ENCODE measurements around the gene CFAP97D1.

The CFAP97D1 gene

GRCh38 chr17:43780135-43780534, at the start of gene CFAP97D1:
TSS of gene CFAP97D1 (plus strand) at chr17:43780435. CDS start at chr17:43780463, 28 bp downstream.
- peak within 1 kb of the TSS; percentile 77 for H3K4me3 ChIP-seq (ENCODE audit: low read length)
- no peak within 1 kb of the TSS for H3K27ac ChIP-seq (ENCODE audit: low read length)
- no peak within 1 kb of the TSS for H3K9ac ChIP-seq (ENCODE audit: low read length)
- H3K9me3 ChIP-seq (ENCODE audit: control insufficient read depth, low read depth, low read length): no peaks in the 10 kb centered on the region
- H3K27me3 ChIP-seq (ENCODE audit: control insufficient read depth, insufficient read depth, low read length): peaks cover 22% of the 10 kb centered on the region
- H3K36me3 ChIP-seq (ENCODE audit: control insufficient read depth, low read depth, low read length): peaks cover 7% of the 10 kb centered on the region
- no peaks in the 10 kb centered on the region for H3K4me1 ChIP-seq (ENCODE audit: control insufficient read depth, low read depth, low read length)

DNA sequence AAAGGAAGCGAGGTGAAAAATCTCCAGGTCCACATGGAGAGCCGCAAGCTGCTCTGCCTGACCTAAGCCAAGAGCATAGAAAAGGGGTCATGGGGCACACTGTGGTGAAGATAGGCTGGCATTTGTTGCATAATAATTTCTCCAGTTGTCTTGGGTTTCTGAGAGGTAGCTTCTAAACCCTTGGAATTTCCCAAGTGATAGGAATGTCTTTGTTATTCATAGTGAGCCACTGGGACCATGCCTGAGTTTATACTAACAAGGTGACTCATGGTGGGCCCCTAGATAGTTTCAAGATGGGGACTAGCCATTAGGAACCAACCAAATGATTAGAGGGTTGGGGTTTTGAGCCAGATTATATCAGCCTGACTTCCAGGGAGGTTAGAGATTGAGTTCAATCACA, 47.3 kb upstream of the CFAP97D1 start:
- H3K27ac ChIP-seq (ENCODE audit: low read length): no peak overlapping the region

GRCh38 chr17:43733956-43734355, 46.3 kb upstream of the CFAP97D1 start:
- Histone ChIP-seq H3K27ac (ENCODE audit: low read length) (no peak overlapping the region), H3K36me3 (ENCODE audit: control insufficient read depth, low read depth, low read length) (no peaks in the 10 kb centered on the region), H3K9ac (ENCODE audit: low read length) (no peak overlapping the region), H3K4me3 (ENCODE audit: low read length) (no peak overlapping the region), H3K4me1 (ENCODE audit: control insufficient read depth, low read depth, low read length) (peaks cover 5% of the 10 kb centered on the region), H3K9me3 (ENCODE audit: control insufficient read depth, low read depth, low read length) (peaks cover 12% of the 10 kb centered on the region), H3K27me3 (ENCODE audit: control insufficient read depth, insufficient read depth, low read length) (no peaks in the 10 kb centered on the region)

More for the DNA sequence above, 47.3 kb upstream of the CFAP97D1 start:
- H3K4me3 ChIP-seq (ENCODE audit: low read length): no peak overlapping the region
- no peaks in the 10 kb centered on the region for H3K27me3 ChIP-seq (ENCODE audit: control insufficient read depth, insufficient read depth, low read length)
- H3K4me1 ChIP-seq (ENCODE audit: control insufficient read depth, low read depth, low read length): peaks cover 5% of the 10 kb centered on the region
- peaks cover 12% of the 10 kb centered on the region for H3K9me3 ChIP-seq (ENCODE audit: control insufficient read depth, low read depth, low read length)
- H3K9ac ChIP-seq (ENCODE audit: low read length): no peak overlapping the region
- H3K36me3 ChIP-seq (ENCODE audit: control insufficient read depth, low read depth, low read length): no peaks in the 10 kb centered on the region

GRCh38 chr17:43734376-43734775, 45.9 kb upstream of the CFAP97D1 start:
- Histone ChIP-seq H3K9me3 (ENCODE audit: control insufficient read depth, low read depth, low read length) (peaks cover 12% of the 10 kb centered on the region), H3K36me3 (ENCODE audit: control insufficient read depth, low read depth, low read length) (no peaks in the 10 kb centered on the region), H3K4me1 (ENCODE audit: control insufficient read depth, low read depth, low read length) (peaks cover 5% of the 10 kb centered on the region), H3K9ac (ENCODE audit: low read length) (no peak overlapping the region), H3K27me3 (ENCODE audit: control insufficient read depth, insufficient read depth, low read length) (no peaks in the 10 kb centered on the region), H3K4me3 (ENCODE audit: low read length) (no peak overlapping the region), H3K27ac (ENCODE audit: low read length) (no peak overlapping the region)

- Histone ChIP-seq H3K36me3 (ENCODE audit: control insufficient read depth, low read depth, low read length) (no peaks in the 10 kb centered on the region), H3K27me3 (ENCODE audit: control insufficient read depth, insufficient read depth, low read length) (no peaks in the 10 kb centered on the region), H3K9me3 (ENCODE audit: control insufficient read depth, low read depth, low read length) (peaks cover 12% of the 10 kb centered on the region), H3K27ac (ENCODE audit: low read length) (no peak overlapping the region), H3K9ac (ENCODE audit: low read length) (no peak overlapping the region), H3K4me1 (ENCODE audit: control insufficient read depth, low read depth, low read length) (peaks cover 5% of the 10 kb centered on the region), H3K4me3 (ENCODE audit: low read length) (no peak overlapping the region)
These were observed 43.8 kb upstream of the CFAP97D1 start for GRCh38 chr17:43736389-43736788.

DNA sequence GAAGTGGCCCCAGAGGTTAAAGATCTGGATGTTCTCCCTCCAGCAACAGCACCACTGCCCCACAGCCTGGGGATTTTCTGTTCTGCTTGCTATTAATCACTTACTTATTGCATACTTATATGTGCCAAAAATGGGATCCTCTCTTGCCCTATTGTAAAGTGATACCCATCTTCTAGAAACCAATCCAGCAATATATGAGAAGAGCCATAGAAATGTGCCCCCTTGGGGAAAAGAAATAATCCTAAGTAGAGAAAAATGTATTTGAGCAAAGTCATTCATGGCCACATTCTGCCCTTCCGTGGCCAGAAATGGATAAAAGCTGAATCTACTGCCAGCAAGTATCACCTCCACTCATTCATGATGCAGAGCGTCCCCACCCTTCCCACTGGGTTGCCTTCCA, 42.5 kb upstream of the CFAP97D1 start:
- Histone ChIP-seq H3K9ac (ENCODE audit: low read length) (no peak overlapping the region), H3K4me3 (ENCODE audit: low read length) (no peak overlapping the region), H3K9me3 (ENCODE audit: control insufficient read depth, low read depth, low read length) (peaks cover 10% of the 10 kb centered on the region), H3K4me1 (ENCODE audit: control insufficient read depth, low read depth, low read length) (peaks cover 5% of the 10 kb centered on the region), H3K27me3 (ENCODE audit: control insufficient read depth, insufficient read depth, low read length) (no peaks in the 10 kb centered on the region), H3K36me3 (ENCODE audit: control insufficient read depth, low read depth, low read length) (no peaks in the 10 kb centered on the region), H3K27ac (ENCODE audit: low read length) (no peak overlapping the region)

DNA sequence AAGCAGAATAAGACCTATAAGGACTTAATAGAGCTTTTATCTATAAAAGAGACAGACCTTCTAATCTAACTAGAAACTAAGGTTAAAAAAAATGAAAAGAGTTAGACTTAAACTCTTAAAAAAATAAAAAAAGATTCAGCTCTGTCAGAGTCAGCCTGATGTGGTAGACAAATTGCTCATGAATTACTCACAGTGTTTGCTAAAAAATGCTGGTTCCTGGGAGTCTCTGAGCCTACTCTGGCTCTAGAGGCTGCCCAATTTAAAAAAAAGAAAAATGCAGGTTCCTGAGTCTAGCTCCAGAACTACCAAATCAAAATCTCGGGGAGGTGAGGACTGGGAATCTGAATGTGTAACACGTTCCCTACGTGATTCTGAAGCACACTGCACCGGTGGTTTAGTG, 39.7 kb upstream of the CFAP97D1 start:
- H3K27ac ChIP-seq (ENCODE audit: low read length): no peak overlapping the region
- no peaks in the 10 kb centered on the region for H3K9me3 ChIP-seq (ENCODE audit: control insufficient read depth, low read depth, low read length)
- peaks cover 13% of the 10 kb centered on the region for H3K4me1 ChIP-seq (ENCODE audit: control insufficient read depth, low read depth, low read length)
- H3K27me3 ChIP-seq (ENCODE audit: control insufficient read depth, insufficient read depth, low read length): no peaks in the 10 kb centered on the region
- H3K9ac ChIP-seq (ENCODE audit: low read length): no peak overlapping the region
- H3K4me3 ChIP-seq (ENCODE audit: low read length): no peak overlapping the region
- H3K36me3 ChIP-seq (ENCODE audit: control insufficient read depth, low read depth, low read length): no peaks in the 10 kb centered on the region

DNA sequence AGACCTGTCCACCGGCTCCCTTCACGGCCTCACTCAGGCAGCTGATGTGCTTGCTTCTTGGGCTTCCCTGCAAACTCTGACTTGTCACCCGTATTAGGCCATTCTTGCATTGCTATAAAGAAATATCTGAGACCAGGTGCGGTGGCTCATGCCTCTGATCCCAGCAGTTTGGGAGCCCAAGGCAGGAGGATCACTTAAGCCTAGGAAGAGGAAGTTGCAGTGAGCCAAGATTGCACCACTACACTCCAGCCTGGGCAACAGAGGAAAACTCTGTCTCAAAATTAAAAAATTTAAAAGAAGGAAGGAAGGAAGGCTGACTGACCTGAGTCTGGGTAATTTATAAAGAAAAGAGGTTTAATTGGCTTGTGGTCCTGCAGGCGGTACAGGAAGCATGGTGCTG, 38.6 kb upstream of the CFAP97D1 start:
- no peak overlapping the region for H3K27ac ChIP-seq (ENCODE audit: low read length)
- no peaks in the 10 kb centered on the region for H3K27me3 ChIP-seq (ENCODE audit: control insufficient read depth, insufficient read depth, low read length)
- peaks cover 19% of the 10 kb centered on the region for H3K4me1 ChIP-seq (ENCODE audit: control insufficient read depth, low read depth, low read length)

GRCh38 chr17:43745541-43745940, 34.7 kb upstream of the CFAP97D1 start:
- Histone ChIP-seq H3K4me3 (ENCODE audit: low read length) (no peak overlapping the region), H3K9ac (ENCODE audit: low read length) (no peak overlapping the region)

More for the DNA sequence above, 38.6 kb upstream of the CFAP97D1 start:
- no peak overlapping the region for H3K9ac ChIP-seq (ENCODE audit: low read length)
- H3K36me3 ChIP-seq (ENCODE audit: control insufficient read depth, low read depth, low read length): no peaks in the 10 kb centered on the region
- H3K4me3 ChIP-seq (ENCODE audit: low read length): no peak overlapping the region
- no peaks in the 10 kb centered on the region for H3K9me3 ChIP-seq (ENCODE audit: control insufficient read depth, low read depth, low read length)

GRCh38 chr17:43750153-43750552, 30.1 kb upstream of the CFAP97D1 start:
- Histone ChIP-seq H3K27me3 (ENCODE audit: control insufficient read depth, insufficient read depth, low read length) (no peaks in the 10 kb centered on the region), H3K36me3 (ENCODE audit: control insufficient read depth, low read depth, low read length) (no peaks in the 10 kb centered on the region), H3K27ac (ENCODE audit: low read length) (no peak overlapping the region), H3K9me3 (ENCODE audit: control insufficient read depth, low read depth, low read length) (no peaks in the 10 kb centered on the region), H3K4me1 (ENCODE audit: control insufficient read depth, low read depth, low read length) (peaks cover 13% of the 10 kb centered on the region), H3K4me3 (ENCODE audit: low read length) (no peak overlapping the region), H3K9ac (ENCODE audit: low read length) (no peak overlapping the region)

More at GRCh38 chr17:43745541-43745940, 34.7 kb upstream of the CFAP97D1 start:
- no peaks in the 10 kb centered on the region for H3K36me3 ChIP-seq (ENCODE audit: control insufficient read depth, low read depth, low read length)
- H3K9me3 ChIP-seq (ENCODE audit: control insufficient read depth, low read depth, low read length): no peaks in the 10 kb centered on the region
- H3K27me3 ChIP-seq (ENCODE audit: control insufficient read depth, insufficient read depth, low read length): no peaks in the 10 kb centered on the region
- H3K4me1 ChIP-seq (ENCODE audit: control insufficient read depth, low read depth, low read length): peaks cover 19% of the 10 kb centered on the region
- no peak overlapping the region for H3K27ac ChIP-seq (ENCODE audit: low read length)

DNA sequence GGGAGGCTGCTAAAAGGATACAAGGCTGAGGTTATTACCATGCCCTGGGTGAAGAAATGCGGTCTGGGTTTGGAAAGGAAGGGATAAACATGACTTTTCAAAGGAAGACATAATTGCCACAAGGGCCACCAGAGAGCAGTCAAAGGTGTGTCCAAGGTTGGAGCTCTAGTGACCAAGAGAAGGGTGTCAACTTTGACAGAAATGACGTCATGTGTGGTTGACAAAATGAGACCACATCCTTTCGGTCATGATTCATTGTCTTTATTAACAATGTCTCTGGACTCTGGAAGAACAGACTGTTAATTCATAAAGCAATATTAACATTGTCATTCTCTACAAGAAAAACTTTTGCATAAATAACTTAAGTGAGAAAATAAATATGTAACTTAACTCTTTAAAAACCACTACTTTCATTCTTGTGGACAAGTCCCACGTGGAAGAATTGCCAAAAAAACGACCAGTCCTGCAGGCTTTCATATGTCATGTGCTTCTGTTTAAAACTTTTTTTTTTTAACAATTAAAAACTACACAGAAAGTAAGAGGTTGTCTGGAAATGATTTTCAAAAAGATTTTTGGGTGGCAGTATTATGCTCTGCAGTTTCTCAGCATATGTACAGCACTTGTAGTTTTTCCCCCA, 26.6 kb upstream of the CFAP97D1 start:
- Histone ChIP-seq H3K27me3 (ENCODE audit: control insufficient read depth, insufficient read depth, low read length) (no peaks in the 10 kb centered on the region), H3K4me3 (ENCODE audit: low read length) (no peak overlapping the region), H3K36me3 (ENCODE audit: control insufficient read depth, low read depth, low read length) (no peaks in the 10 kb centered on the region), H3K9me3 (ENCODE audit: control insufficient read depth, low read depth, low read length) (no peaks in the 10 kb centered on the region), H3K9ac (ENCODE audit: low read length) (no peak overlapping the region), H3K27ac (ENCODE audit: low read length) (no peak overlapping the region), H3K4me1 (ENCODE audit: control insufficient read depth, low read depth, low read length) (no peaks in the 10 kb centered on the region)

DNA sequence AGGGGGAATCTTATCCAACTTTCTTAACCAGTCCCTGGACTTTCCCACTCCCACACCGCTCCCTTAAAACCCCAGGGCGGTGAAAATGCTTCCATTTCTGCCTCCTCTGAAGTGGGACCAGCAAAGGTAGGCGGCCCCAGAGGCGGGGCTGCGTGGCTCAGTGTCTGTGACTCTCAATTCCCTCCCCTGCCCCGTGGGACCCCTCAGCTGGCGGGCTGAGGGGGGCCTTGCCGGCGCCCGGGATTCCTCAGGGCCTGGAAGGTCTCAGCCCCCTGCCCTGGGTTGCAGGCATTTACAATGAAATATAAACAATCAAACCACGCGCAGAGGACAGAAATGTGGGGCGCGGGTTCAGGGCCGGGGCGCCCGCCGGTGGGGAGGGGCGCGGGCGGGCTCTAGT, 25.3 kb upstream of the CFAP97D1 start:
- Histone ChIP-seq H3K27me3 (ENCODE audit: control insufficient read depth, insufficient read depth, low read length) (no peaks in the 10 kb centered on the region), H3K4me3 (ENCODE audit: low read length) (no peak overlapping the region), H3K9ac (ENCODE audit: low read length) (no peak overlapping the region), H3K4me1 (ENCODE audit: control insufficient read depth, low read depth, low read length) (peaks cover 9% of the 10 kb centered on the region), H3K9me3 (ENCODE audit: control insufficient read depth, low read depth, low read length) (no peaks in the 10 kb centered on the region), H3K27ac (ENCODE audit: low read length) (no peak overlapping the region), H3K36me3 (ENCODE audit: control insufficient read depth, low read depth, low read length) (no peaks in the 10 kb centered on the region)
